Panc1 (cell line): ENCODE measurements around the gene MINAR1. TPM values are rescaled to one million over a fixed set of nuclear protein-coding genes. Genes with fewer than 3 reads are reported as not detected.

ENCODE experiments used
- ATAC-seq: fragments of 200-7000 bp; cut with Tn5 transposase; 2 replicates; pipeline ENCODE4 v1.9.1; 2020; ENCODE audit warnings: mild to moderate bottlenecking, moderate library complexity
- BruUV-seq: library from RNA; stranded (reverse); fragments of 400-500 nt; replicated peaks from 2 replicates; lab custom pipeline; 2021; lab: Mats Ljungman, UMichigan
- CTCF ChIA-PET: fragments of 300-600 bp; sonication (Branson Sonifier 250); formaldehyde crosslinking; loops from one replicate; lab custom pipeline; 2022; ENCODE audit warnings: antibody characterized with exemption; lab: Charles Lee
- POLR2A ChIA-PET: fragments of 300-600 bp; sonication (Branson Sonifier 250); formaldehyde crosslinking; loops from one replicate; lab custom pipeline; 2022; ENCODE audit warnings: antibody characterized with exemption; lab: Charles Lee
- DNase-seq: peaks from one replicate; pipeline ENCODE4 v3.0.0-alpha.2; 2010; ENCODE audit warnings: low read depth, low spot score
- H3K27ac ChIP-seq: 2 replicates; pipeline ENCODE4 v1.5.1; 2011; ENCODE audit warnings: mild to moderate bottlenecking, low read length, inconsistent platforms
- H3K27me3 ChIP-seq: fragments of 200-500 bp; sonication (Bioruptor generic); 2 replicates; pipeline ENCODE4 v1.6.0; 2014; ENCODE audit warnings: low read length, inconsistent platforms; ENCODE audit not compliant: control insufficient read depth, insufficient read depth
- H3K36me3 ChIP-seq: fragments of 200-500 bp; sonication (Bioruptor generic); 2 replicates; pipeline ENCODE4 v1.5.1; 2014; ENCODE audit warnings: inconsistent platforms, mild to moderate bottlenecking, low read length, moderate library complexity; ENCODE audit not compliant: control insufficient read depth, insufficient read depth
- H3K4me1 ChIP-seq: 2 replicates; pipeline ENCODE4 v1.5.1; 2011; ENCODE audit warnings: inconsistent platforms, mild to moderate bottlenecking, low read length, moderate library complexity; ENCODE audit not compliant: control insufficient read depth, insufficient read depth
- H3K4me3 ChIP-seq, 2 experiments: 2 replicates each; pipeline ENCODE4 v1.5.1; 2011 to 2012; ENCODE audit warnings: low read depth in 2 of 2, low read length in 2 of 2, mild to moderate bottlenecking in 2 of 2, inconsistent platforms in 1 of 2, moderate library complexity in 1 of 2
- H3K9me3 ChIP-seq: fragments of 200-500 bp; sonication (Bioruptor generic); 2 replicates; pipeline ENCODE4 v1.5.1; 2014; ENCODE audit warnings: low read depth, mild to moderate bottlenecking, inconsistent platforms, low read length, moderate library complexity; ENCODE audit not compliant: control insufficient read depth, insufficient read depth
- POLR2AphosphoS5 ChIP-seq: IDR thresholded peaks from 2 replicates; pipeline ENCODE4 v1.6.1; 2012; ENCODE audit warnings: mild to moderate bottlenecking, low read depth, low read length, moderate library complexity
- SIN3A ChIP-seq: IDR thresholded peaks from 2 replicates; pipeline ENCODE4 v1.6.1; 2012; ENCODE audit warnings: low read depth, mild to moderate bottlenecking, low read length, moderate library complexity, borderline replicate concordance; ENCODE audit not compliant: insufficient read depth
- TCF7L2 ChIP-seq: IDR thresholded peaks from 2 replicates; pipeline ENCODE4 v1.6.1; 2011; ENCODE audit warnings: mild to moderate bottlenecking, low read depth, low read length, inconsistent platforms
- in situ Hi-C: cut with HindIII; loops from 2 replicates; pipeline ENCODE4 v1.10.0; 2016; ENCODE audit warnings: low sequenced_read_pairs, low pct_unique_long_range_greater_than_20kb
- intact Hi-C: fragments of 100-400 bp; cut with micrococcal nuclease; formaldehyde crosslinking; loops from one replicate; pipeline ENCODE4 v1.10.0; 2022; ENCODE audit not compliant: unreplicated experiment
- total RNA-seq: library from RNA; stranded (reverse); gene quantifications from one replicate; pipeline ENCODE4 v1.2.1, GENCODE V29; 2021; ENCODE audit not compliant: unreplicated experiment
- TF ChIP-seq, protein P1 (sequence below), 2 experiments: IDR thresholded peaks; 2 replicates each; pipeline ENCODE4 v1.6.1; 2011 to 2012; ENCODE audit warnings: low read depth in 2 of 2, control low read depth in 1 of 2, low read length in 1 of 2, mild to moderate bottlenecking in 1 of 2, moderate library complexity in 1 of 2; ENCODE audit not compliant: insufficient read depth in 1 of 2
- TF ChIP-seq, protein P2 (sequence below): fragments of 450-650 bp; IDR thresholded peaks from 2 replicates; pipeline ENCODE4 v1.5.1; 2017; ENCODE audit warnings: mild to moderate bottlenecking

The MINAR1 gene
- total RNA-seq, 1 experiment from 2014 or later: 0.62 TPM

DNA sequence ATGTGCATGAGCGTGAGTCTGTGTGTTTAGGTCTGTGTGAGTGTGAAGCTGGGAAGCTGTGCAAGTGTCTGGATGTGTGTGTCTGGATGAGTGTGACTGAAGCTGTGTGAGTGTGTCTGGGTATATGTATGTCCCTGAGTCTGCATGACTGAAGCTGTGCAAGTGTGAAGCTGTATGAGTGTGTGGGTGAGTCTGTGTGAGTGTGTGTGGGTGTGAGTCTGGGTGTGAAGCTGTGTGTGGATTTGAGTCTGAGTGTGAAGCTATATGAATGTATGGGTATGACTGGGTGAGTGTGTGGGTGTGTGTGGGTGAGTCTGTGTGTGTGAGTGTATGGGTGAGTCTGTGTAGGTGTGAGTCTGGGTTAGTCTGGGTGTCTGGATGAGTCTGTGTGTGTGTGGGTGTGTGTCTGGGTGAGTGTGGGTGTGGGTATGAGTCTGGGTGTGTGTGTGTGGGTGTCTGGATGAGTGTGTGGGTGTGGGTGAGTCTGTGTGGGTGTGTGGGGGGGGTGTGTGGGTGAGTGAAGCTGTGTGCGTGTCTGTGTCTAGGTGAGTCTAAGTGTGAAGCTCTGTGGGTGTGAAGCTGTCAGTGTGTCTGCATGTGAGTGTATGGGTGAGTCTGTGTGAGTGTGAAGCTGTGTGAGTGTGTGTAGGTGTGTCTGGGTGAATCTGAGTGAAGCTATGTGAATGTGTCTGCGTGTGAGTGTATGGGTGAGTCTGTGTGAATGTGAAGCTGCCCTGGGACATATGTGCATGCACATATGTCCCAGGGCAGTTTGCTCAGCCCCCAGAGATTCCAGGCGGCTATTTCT lies 20.3 kb downstream of the MINAR1 start:
- Histone ChIP-seq H3K4me1 (no peaks in the 10 kb centered on the region), H3K27ac (no peak overlapping the region), H3K9me3 (no peaks in the 10 kb centered on the region), H3K4me3 (no peak overlapping the region), H3K36me3 (no peaks in the 10 kb centered on the region), H3K27me3 (peaks cover 8% of the 10 kb centered on the region)
- ATAC-seq (no peak), DNase-seq (no peak)
- CTCF ChIA-PET: interaction anchor here (0.6 to 1.3 kb wide), 2 partner anchors 138 to 143 kb away, joined by 4 read pairs; no protein-coding TSS in a partner anchor
- POLR2A ChIA-PET: no interaction called here
- in situ Hi-C loops: no loop called here
- BruUV-seq: no TSS peak
- TF ChIP-seq TCF7L2 (no peak), SIN3A (no peak), POLR2AphosphoS5 (no peak)
- TF ChIP-seq, protein P1, sequence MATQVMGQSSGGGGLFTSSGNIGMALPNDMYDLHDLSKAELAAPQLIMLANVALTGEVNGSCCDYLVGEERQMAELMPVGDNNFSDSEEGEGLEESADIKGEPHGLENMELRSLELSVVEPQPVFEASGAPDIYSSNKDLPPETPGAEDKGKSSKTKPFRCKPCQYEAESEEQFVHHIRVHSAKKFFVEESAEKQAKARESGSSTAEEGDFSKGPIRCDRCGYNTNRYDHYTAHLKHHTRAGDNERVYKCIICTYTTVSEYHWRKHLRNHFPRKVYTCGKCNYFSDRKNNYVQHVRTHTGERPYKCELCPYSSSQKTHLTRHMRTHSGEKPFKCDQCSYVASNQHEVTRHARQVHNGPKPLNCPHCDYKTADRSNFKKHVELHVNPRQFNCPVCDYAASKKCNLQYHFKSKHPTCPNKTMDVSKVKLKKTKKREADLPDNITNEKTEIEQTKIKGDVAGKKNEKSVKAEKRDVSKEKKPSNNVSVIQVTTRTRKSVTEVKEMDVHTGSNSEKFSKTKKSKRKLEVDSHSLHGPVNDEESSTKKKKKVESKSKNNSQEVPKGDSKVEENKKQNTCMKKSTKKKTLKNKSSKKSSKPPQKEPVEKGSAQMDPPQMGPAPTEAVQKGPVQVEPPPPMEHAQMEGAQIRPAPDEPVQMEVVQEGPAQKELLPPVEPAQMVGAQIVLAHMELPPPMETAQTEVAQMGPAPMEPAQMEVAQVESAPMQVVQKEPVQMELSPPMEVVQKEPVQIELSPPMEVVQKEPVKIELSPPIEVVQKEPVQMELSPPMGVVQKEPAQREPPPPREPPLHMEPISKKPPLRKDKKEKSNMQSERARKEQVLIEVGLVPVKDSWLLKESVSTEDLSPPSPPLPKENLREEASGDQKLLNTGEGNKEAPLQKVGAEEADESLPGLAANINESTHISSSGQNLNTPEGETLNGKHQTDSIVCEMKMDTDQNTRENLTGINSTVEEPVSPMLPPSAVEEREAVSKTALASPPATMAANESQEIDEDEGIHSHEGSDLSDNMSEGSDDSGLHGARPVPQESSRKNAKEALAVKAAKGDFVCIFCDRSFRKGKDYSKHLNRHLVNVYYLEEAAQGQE (IDR thresholded peaks at IDR 0.05; ENCODE audit: insufficient read depth in 1 of 2, low read depth in 2 of 2, low read length in 1 of 2): no peak
- TF ChIP-seq, protein P2, sequence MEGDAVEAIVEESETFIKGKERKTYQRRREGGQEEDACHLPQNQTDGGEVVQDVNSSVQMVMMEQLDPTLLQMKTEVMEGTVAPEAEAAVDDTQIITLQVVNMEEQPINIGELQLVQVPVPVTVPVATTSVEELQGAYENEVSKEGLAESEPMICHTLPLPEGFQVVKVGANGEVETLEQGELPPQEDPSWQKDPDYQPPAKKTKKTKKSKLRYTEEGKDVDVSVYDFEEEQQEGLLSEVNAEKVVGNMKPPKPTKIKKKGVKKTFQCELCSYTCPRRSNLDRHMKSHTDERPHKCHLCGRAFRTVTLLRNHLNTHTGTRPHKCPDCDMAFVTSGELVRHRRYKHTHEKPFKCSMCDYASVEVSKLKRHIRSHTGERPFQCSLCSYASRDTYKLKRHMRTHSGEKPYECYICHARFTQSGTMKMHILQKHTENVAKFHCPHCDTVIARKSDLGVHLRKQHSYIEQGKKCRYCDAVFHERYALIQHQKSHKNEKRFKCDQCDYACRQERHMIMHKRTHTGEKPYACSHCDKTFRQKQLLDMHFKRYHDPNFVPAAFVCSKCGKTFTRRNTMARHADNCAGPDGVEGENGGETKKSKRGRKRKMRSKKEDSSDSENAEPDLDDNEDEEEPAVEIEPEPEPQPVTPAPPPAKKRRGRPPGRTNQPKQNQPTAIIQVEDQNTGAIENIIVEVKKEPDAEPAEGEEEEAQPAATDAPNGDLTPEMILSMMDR: no peak
- intact Hi-C loops: no loop called here

DNA sequence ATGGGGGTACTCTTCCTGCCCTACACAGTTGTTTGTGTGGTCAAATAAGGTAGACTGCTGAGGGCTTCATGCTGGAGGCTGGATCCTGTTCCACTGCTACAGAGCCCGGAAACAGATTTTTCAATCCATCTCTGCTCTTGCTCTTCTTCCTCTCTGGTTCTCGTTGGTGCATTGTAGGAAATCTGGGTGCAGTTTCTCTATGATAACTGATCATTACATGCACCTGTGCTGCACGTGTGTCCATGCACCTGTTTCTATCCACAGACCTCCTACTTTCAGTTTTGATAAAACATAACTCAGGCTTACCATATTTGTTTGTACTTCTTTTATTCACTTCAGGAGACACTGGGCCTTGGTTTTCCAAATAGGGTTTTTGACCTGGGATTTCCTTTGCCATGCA lies 21.3 kb downstream of the MINAR1 start:
- intact Hi-C loops: no loop called here
- no peaks in the 10 kb centered on the region for H3K36me3 ChIP-seq
- H3K4me3 ChIP-seq: no peak overlapping the region
- BruUV-seq: no TSS peak
- CTCF ChIA-PET: no interaction called here
- POLR2A ChIA-PET: no interaction called here
- H3K9me3 ChIP-seq: no peaks in the 10 kb centered on the region
- H3K4me1 ChIP-seq: no peaks in the 10 kb centered on the region
- no peak for ATAC-seq
- H3K27ac ChIP-seq: no peak overlapping the region
- peaks cover 8% of the 10 kb centered on the region for H3K27me3 ChIP-seq
- in situ Hi-C loops: no loop called here
- DNase-seq: no peak
- TF ChIP-seq SIN3A: no peak
- TF ChIP-seq POLR2AphosphoS5: no peak
- no peak for TF ChIP-seq TCF7L2
- TF ChIP-seq, protein P2: no peak
- TF ChIP-seq, protein P1 (IDR thresholded peaks at IDR 0.05; ENCODE audit: insufficient read depth in 1 of 2, low read depth in 2 of 2, low read length in 1 of 2): no peak
